ENCODE results near the gene SLC66A1.
A peak's percentile ranks its signal among the peaks of the same experiment; 100 is the strongest.

The SLC66A1 gene

DNA sequence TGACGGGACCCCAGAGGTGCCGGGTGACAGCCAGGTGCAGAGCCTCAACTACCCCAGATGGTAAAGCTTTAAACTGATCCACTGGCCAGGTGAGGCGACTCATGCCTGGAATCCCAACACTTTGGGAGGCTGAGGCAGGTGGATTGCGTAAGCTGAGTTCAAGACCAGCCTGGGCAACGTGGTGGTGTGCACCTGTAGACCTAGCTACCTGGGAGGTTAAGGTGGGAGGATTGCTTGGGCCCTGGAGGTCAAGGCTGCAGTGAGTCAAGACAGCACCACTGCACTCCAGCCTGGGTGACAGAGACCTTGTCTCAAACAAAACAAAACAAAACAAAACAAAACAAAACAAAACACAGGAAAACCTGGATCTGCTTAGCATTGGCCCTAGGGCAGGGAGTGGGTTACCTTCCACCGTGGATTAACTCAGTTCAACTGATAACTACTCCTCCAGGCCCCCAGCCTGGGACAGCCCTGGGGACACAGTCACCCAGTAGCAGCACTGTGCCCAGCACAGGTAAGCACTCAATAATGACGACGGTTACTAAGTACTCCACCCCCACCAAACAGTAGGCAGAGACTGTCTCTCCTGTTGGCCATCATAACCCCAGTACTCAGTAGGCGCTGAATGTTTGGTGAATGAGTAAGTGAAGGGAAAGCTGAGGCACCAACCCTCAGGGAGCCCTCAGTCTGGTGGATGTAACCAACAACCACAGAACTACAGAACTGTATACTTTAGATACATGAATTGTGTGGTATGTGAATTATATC lies 21.6 kb downstream of the SLC66A1 start:
- TF ChIP-seq, protein P1, sequence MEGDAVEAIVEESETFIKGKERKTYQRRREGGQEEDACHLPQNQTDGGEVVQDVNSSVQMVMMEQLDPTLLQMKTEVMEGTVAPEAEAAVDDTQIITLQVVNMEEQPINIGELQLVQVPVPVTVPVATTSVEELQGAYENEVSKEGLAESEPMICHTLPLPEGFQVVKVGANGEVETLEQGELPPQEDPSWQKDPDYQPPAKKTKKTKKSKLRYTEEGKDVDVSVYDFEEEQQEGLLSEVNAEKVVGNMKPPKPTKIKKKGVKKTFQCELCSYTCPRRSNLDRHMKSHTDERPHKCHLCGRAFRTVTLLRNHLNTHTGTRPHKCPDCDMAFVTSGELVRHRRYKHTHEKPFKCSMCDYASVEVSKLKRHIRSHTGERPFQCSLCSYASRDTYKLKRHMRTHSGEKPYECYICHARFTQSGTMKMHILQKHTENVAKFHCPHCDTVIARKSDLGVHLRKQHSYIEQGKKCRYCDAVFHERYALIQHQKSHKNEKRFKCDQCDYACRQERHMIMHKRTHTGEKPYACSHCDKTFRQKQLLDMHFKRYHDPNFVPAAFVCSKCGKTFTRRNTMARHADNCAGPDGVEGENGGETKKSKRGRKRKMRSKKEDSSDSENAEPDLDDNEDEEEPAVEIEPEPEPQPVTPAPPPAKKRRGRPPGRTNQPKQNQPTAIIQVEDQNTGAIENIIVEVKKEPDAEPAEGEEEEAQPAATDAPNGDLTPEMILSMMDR (conservative IDR thresholded peaks at IDR 0.05; ENCODE audit: low read depth, low read length): no peak

DNA sequence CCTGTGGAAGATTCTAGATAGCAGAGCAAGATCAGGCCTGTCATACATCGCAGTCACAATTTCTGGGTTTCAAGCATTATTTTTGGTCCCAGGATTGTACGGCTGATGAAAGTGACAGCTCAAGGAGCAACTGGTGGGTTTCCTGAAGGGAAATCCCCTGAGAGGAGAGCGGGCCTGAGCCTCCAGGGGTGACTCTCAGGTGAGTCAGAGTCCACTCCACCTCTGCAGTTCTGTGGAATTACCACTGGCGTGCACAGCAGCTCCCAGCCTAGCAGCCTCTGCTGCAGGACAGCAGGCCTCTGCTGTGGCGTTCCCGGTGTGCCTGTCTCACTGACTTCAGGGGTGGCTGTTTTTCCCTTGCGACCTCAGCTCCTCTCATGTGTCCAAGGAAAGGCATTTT lies 24.4 kb downstream of the SLC66A1 start:
- TF ChIP-seq, protein P1 (conservative IDR thresholded peaks at IDR 0.05; ENCODE audit: low read depth, low read length): no peak
- no peak overlapping the region for H3K4me3 ChIP-seq (ENCODE audit: low read length)
- DNase-seq (ENCODE audit: low read depth): no peak

More for the DNA sequence above, 21.6 kb downstream of the SLC66A1 start:
- no peak overlapping the region for H3K4me3 ChIP-seq (ENCODE audit: low read length)
- no peak for DNase-seq (ENCODE audit: low read depth)

DNA sequence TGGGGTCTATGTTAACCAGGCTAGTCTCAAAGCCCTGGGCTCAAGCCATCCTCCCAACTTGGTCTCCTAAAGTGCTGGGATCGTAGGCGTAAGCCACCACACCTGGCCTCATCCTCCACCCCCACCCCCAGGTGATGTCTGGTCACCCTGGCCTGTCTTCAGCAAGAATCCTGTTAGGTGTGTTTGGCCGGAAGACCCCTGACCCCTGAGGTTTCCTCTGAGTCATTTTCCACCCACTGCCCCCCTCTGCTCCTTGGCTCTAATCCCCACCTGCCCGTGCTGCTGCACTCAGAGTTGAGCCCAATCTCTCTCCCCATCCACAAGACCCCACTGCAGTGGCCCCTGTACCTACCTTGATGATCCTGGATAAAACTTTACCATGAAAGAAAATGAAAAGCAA lies 25.2 kb downstream of the SLC66A1 start:
- no peak for DNase-seq (ENCODE audit: low read depth)
- TF ChIP-seq, protein P1 (conservative IDR thresholded peaks at IDR 0.05; ENCODE audit: low read depth, low read length): no peak
- H3K4me3 ChIP-seq (ENCODE audit: low read length): no peak overlapping the region

GRCh38 chr1:19338323-19338762 lies 26.2 kb downstream of the SLC66A1 start:
- no peak for DNase-seq (ENCODE audit: low read depth)
- TF ChIP-seq, protein P1 (conservative IDR thresholded peaks at IDR 0.05; ENCODE audit: low read depth, low read length): peak; percentile 36
- no peak overlapping the region for H3K4me3 ChIP-seq (ENCODE audit: low read length)

GRCh38 chr1:19339214-19339861 lies 27.2 kb downstream of the SLC66A1 start:
- TF ChIP-seq, protein P1 (conservative IDR thresholded peaks at IDR 0.05; ENCODE audit: low read depth, low read length): no peak
- H3K4me3 ChIP-seq (ENCODE audit: low read length): no peak overlapping the region
- DNase-seq (ENCODE audit: low read depth): no peak

DNA sequence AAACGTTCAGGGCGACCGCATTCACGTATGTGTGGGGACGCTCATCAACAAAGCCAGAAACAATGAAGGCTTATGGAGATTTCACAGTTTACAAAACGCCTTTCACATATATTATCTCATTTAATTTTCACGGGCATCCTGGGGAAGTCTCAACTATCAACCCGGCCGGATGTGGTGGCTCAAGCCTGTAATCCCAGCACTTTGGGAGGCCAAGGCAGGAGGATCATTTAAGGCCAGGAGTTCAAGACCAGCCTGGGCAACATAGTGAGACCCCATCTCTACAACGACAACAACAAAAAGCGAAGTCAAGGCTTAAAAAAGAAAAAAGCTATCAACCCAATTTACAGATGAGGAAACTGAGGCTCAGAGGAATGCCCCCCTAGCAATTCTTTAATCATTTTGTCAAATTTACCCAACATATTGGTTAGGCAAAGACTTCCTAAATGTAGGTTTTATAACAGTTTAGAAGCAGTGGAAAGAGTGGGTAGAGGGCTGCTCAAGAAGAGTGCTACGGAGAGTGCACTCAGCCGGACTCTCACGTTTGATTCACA lies 28.3 kb downstream of the SLC66A1 start:
- TF ChIP-seq, protein P1 (conservative IDR thresholded peaks at IDR 0.05; ENCODE audit: low read depth, low read length): no peak
- no peak for DNase-seq (ENCODE audit: low read depth)
- no peak overlapping the region for H3K4me3 ChIP-seq (ENCODE audit: low read length)

Data from retinal pigment epithelial cell (primary cell).